Measurements from ENCODE around the gene AOC2.

DNA sequence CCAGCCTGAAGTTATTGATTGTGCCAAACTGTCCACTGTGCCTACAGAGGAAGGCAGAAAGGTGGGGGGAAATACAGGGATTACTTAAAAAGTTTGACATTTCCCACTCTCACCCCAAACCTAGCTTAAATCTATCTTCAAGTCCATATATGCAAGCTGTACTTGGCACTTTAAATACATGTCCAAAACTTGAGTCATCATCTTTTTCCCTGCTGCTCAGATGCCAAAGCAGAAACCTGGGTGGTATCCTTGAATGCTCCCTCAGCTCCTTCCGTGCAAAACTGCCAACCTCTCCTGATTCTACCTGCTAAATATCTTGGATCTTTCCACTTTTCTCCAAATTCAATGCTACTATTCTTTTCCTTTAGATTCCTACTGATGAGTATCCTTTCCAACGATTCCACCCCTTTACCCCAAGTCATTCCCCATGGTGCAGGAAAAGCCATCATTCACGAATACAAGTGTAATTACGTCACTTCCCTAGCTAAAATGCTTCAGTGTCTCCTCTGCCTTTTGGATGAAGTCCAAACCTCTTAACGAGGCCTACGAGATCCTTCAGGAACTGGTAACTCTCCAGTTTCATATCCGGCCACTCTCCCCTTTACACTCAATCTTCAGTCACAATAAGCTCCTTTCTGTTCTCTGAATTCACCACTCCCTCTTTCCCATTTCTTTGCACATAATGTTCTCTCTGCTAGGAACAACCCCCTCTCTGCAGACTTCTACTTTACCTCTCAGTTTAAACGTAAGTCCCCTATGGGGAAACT is 29.6 kb upstream of the AOC2 start:
- TF ChIP-seq, protein P1, sequence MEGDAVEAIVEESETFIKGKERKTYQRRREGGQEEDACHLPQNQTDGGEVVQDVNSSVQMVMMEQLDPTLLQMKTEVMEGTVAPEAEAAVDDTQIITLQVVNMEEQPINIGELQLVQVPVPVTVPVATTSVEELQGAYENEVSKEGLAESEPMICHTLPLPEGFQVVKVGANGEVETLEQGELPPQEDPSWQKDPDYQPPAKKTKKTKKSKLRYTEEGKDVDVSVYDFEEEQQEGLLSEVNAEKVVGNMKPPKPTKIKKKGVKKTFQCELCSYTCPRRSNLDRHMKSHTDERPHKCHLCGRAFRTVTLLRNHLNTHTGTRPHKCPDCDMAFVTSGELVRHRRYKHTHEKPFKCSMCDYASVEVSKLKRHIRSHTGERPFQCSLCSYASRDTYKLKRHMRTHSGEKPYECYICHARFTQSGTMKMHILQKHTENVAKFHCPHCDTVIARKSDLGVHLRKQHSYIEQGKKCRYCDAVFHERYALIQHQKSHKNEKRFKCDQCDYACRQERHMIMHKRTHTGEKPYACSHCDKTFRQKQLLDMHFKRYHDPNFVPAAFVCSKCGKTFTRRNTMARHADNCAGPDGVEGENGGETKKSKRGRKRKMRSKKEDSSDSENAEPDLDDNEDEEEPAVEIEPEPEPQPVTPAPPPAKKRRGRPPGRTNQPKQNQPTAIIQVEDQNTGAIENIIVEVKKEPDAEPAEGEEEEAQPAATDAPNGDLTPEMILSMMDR (IDR thresholded peaks at IDR 0.05; ENCODE audit: low read length) = no peak
- no peak for TF ChIP-seq EZH2 (IDR thresholded peaks at IDR 0.05; ENCODE audit: borderline replicate concordance, low read length)

All from OCI-LY1 (cell line).